A549 (cell line): ENCODE measurements around the gene PTPRN2. TPM values are rescaled to one million over a fixed set of nuclear protein-coding genes. Genes with fewer than 3 reads are reported as not detected.

Source experiments
- ATAC-seq, 2 experiments: fragments of 200-7000 bp in 1 of 2; fragments of >200 bp in 1 of 2; cut with Nextera tagmentation in 1 of 2; cut with Tn5 transposase in 1 of 2; 3 replicates each; pipeline versions ENCODE4 v1.8.0 to v1.9.1; 2018 to 2020; ENCODE audit warnings: mild to moderate bottlenecking in 1 of 2, moderate library complexity in 1 of 2
- CTCF ChIA-PET: fragments of 300-600 bp; sonication (Branson Sonifier 250); formaldehyde crosslinking; extraction: SDS; loops from one replicate; lab custom pipeline; 2021; ENCODE audit warnings: antibody characterized with exemption, inconsistent platforms; lab: Yijun Ruan, JAX
- POLR2A ChIA-PET: fragments of 350-600 bp; formaldehyde crosslinking; extraction: SDS; loops from one replicate; lab custom pipeline; 2021; ENCODE audit warnings: antibody characterized with exemption, inconsistent platforms; lab: Yijun Ruan, JAX
- DNase-seq, 2 experiments: peaks; one replicate each; pipeline versions ENCODE4 v3.0.0 to v3.0.0-alpha.2; 2011 to 2016; ENCODE audit warnings: low read depth in 1 of 2, low spot score in 1 of 2
- FAIRE-seq: peaks from 2 replicates; lab custom pipeline; 2011; peaks lifted over from hg19 to GRCh38; lab: Jason Lieb, UNC
- H3K27ac ChIP-seq, 2 experiments: fragments of >200 bp; sonication (Bioruptor Twin); formaldehyde crosslinking; 3 replicates each; pipeline ENCODE4 v1.5.1; 2016 to 2017
- H3K4me1 ChIP-seq: fragments of >200 bp; sonication (Bioruptor Twin); formaldehyde crosslinking; 3 replicates; pipeline ENCODE4 v1.6.1; 2016
- H3K4me2 ChIP-seq: fragments of >200 bp; sonication (Bioruptor Twin); formaldehyde crosslinking; 3 replicates; pipeline ENCODE4 v1.6.1; 2016
- H3K4me3 ChIP-seq: fragments of >200 bp; sonication (Bioruptor Twin); formaldehyde crosslinking; 3 replicates; pipeline ENCODE4 v1.5.1; 2016
- H3K9me3 ChIP-seq: fragments of >200 bp; sonication (Bioruptor Twin); formaldehyde crosslinking; 3 replicates; pipeline ENCODE4 v1.6.1; 2016
- CBX8 ChIP-seq: fragments of 200-600 bp; sonication (generic); IDR thresholded peaks from 2 replicates; pipeline ENCODE4 v1.6.1; 2016
- CHD2 ChIP-seq: fragments of 150-350 bp; IDR thresholded peaks from 2 replicates; pipeline ENCODE4 v1.6.1; 2014; ENCODE audit warnings: low read length; ENCODE audit not compliant: partially characterized antibody
- CTCF ChIP-seq: fragments of >200 bp; sonication (Bioruptor Twin); formaldehyde crosslinking; IDR thresholded peaks from 3 replicates; pipeline ENCODE4 v1.5.1; 2016
- EHF ChIP-seq: fragments of 250-450 bp; sonication (Bioruptor Pico); IDR thresholded peaks from 2 replicates; pipeline ENCODE4 v1.5.0; 2020; ENCODE audit warnings: mild to moderate bottlenecking
- EP300 ChIP-seq, 2 experiments: fragments of >200 bp; sonication (Bioruptor Twin); formaldehyde crosslinking; IDR thresholded peaks; 2 replicates in 1 of 2; 3 replicates in 1 of 2; pipeline ENCODE4 v1.6.1; 2016 to 2017
- FOSL2 ChIP-seq, 2 experiments: fragments of 450-650 bp in 1 of 2; fragments of >200 bp in 1 of 2; sonication (Bioruptor Twin) in 1 of 2; formaldehyde crosslinking; IDR thresholded peaks; 2 replicates each; pipeline versions ENCODE4 v1.5.0 to v1.6.1; 2016 to 2020; ENCODE audit warnings: mild to moderate bottlenecking in 1 of 2, moderate library complexity in 1 of 2
- HEYL ChIP-seq: fragments of 250-450 bp; sonication (Bioruptor Pico); IDR thresholded peaks from 2 replicates; pipeline ENCODE4 v1.8.0; 2021; ENCODE audit warnings: mild to moderate bottlenecking, moderate library complexity
- HMGXB4 ChIP-seq: fragments of 250-450 bp; sonication (Bioruptor Pico); IDR thresholded peaks from 2 replicates; pipeline ENCODE4 v1.5.0; 2021; ENCODE audit warnings: mild to moderate bottlenecking, moderate library complexity, borderline replicate concordance
- HOXA7 ChIP-seq: fragments of 250-450 bp; sonication (Bioruptor Pico); IDR thresholded peaks from 2 replicates; pipeline ENCODE4 v1.5.0; 2020; ENCODE audit warnings: mild to moderate bottlenecking, moderate library complexity
- KDM1A ChIP-seq: fragments of 200-600 bp; sonication (generic); IDR thresholded peaks from 2 replicates; pipeline ENCODE4 v1.6.1; 2016; ENCODE audit warnings: low read depth, mild to moderate bottlenecking
- MYC ChIP-seq: IDR thresholded peaks from 2 replicates; pipeline ENCODE4 v1.6.1; 2012; ENCODE audit warnings: mild to moderate bottlenecking, inconsistent platforms, low read length, improper control_type of control experiment, borderline replicate concordance
- NPAS2 ChIP-seq: fragments of 250-450 bp; sonication (Bioruptor Pico); IDR thresholded peaks from 2 replicates; pipeline ENCODE4 v1.8.0; 2022; ENCODE audit warnings: mild to moderate bottlenecking, moderate library complexity, borderline replicate concordance
- RARB ChIP-seq: fragments of 250-450 bp; sonication (Bioruptor Pico); IDR thresholded peaks from 2 replicates; pipeline ENCODE4 v1.8.0; 2021; ENCODE audit warnings: mild to moderate bottlenecking, moderate library complexity
- RNF2 ChIP-seq: fragments of 200-600 bp; sonication (generic); IDR thresholded peaks from 2 replicates; pipeline ENCODE4 v1.6.1; 2016; ENCODE audit warnings: low read depth, mild to moderate bottlenecking, antibody characterized with exemption, moderate library complexity, borderline replicate concordance
- SMC3 ChIP-seq: fragments of >200 bp; sonication (Bioruptor Twin); formaldehyde crosslinking; IDR thresholded peaks from 3 replicates; pipeline ENCODE4 v1.6.1; 2018; ENCODE audit warnings: inconsistent platforms
- TP53 ChIP-seq: fragments of 250-450 bp; sonication (Bioruptor Pico); IDR thresholded peaks from 2 replicates; pipeline ENCODE4 v1.5.0; 2021; ENCODE audit warnings: mild to moderate bottlenecking, moderate library complexity
- ZFP36 ChIP-seq: fragments of 450-650 bp; IDR thresholded peaks from 2 replicates; pipeline ENCODE4 v1.6.1; 2014; ENCODE audit warnings: borderline replicate concordance; ENCODE audit not compliant: partially characterized antibody
- ZNF302 ChIP-seq: fragments of 250-450 bp; sonication (Bioruptor Pico); IDR thresholded peaks from 2 replicates; pipeline ENCODE4 v1.9.0; 2021; ENCODE audit warnings: inconsistent platforms, mild to moderate bottlenecking, moderate library complexity
- WGBS: methylation state at CpG from one replicate; pipeline ENCODE4 v1.1.6; 2017; ENCODE audit errors: missing lambda C conversion rate; 5-methylcytosine and 5-hydroxymethylcytosine counted together
- polyA plus RNA-seq, 4 experiments: library from polyadenylated mRNA; depleted of rRNA in 3 of 4; stranded (reverse); fragments of >200 nt; fragmentation: RNase III in 1 of 4; extraction: RNeasy Plus Mini Kit Qiagen cat#74134 plus additional on column Dnase treatment in 1 of 4; gene quantifications; 2 replicates in 3 of 4; 3 replicates in 1 of 4; pipeline ENCODE4 v1.2.3, GENCODE V29; 2011 to 2017
- TF ChIP-seq, protein P1 (sequence below): fragments of 250-450 bp; sonication (Bioruptor Pico); IDR thresholded peaks from 2 replicates; pipeline ENCODE4 v1.5.0; 2020; ENCODE audit warnings: low read depth, mild to moderate bottlenecking, moderate library complexity
- TF ChIP-seq, protein P2 (sequence below): fragments of 150-350 bp; IDR thresholded peaks from 2 replicates; pipeline ENCODE4 v1.6.1; 2014; ENCODE audit warnings: low read depth, mild to moderate bottlenecking, low read length
- TF ChIP-seq, protein P3 (sequence below): fragments of 450-650 bp; IDR thresholded peaks from 2 replicates; pipeline ENCODE4 v1.6.1; 2014; ENCODE audit warnings: antibody characterized with exemption

Gene PTPRN2
- polyA plus RNA-seq, 2 of the 4 experiments (the other 2 are of a cell fraction), result 0.41 to 1.2 TPM

GRCh38 chr7:158311791-158312190 lies 275.8 kb downstream of the PTPRN2 start:
- no peak overlapping the region for H3K27ac ChIP-seq
- CTCF ChIA-PET, result no interaction called here
- no peak overlapping the region for H3K4me2 ChIP-seq
- no peak for ATAC-seq
- no peaks in the 10 kb centered on the region for H3K4me1 ChIP-seq
- no peak for FAIRE-seq
- peaks cover 7% of the 10 kb centered on the region; the same call in 1 of the 3 replicates for H3K9me3 ChIP-seq
- H3K4me3 ChIP-seq, result no peak overlapping the region
- POLR2A ChIA-PET, result no interaction called here
- WGBS, result 27% methylated on average over 10 of the region's 11 CpGs
- no peak for DNase-seq
- TF ChIP-seq SMC3 (no peak), EP300 (IDR thresholded peaks at IDR 0.05) (no peak)

DNA sequence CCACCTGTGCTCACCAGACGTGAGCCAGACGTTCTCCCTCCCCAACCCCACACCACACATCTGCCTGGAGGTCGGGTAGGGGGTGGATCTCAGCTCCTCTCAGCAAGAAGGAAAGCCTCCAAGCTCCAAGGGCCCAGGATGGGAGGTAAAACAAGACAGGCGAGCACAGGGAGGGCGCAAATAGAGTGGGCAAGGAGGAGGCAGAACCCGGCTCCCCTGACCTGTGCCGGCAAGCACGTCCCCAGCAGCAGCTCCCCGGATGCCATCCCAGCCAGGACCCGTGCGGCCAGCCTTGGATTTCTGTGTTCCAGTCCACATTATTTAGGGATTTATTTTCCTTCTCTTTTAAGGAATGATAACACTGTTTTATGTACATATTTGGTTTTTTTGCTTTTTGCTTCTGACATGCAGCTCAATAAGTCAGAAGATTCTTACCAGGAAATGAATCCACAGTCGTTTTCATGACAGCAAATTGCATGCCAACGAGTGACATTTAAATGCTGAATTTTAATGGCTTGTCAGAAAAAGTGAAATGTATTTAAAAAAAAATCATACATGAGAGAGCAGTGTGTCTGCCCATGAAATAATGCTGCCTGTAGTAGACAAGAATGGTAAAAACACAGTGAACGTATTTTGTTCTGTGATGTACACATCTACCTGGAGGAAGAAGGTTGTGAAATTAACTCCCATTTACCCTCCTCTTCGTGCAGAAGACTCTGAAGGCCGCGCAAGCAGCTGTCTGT lies 276.5 kb downstream of the PTPRN2 start:
- ChIA-PET CTCF (no interaction called here), POLR2A (no interaction called here)
- TF ChIP-seq ZFP36, result no peak
- TF ChIP-seq, protein P1, sequence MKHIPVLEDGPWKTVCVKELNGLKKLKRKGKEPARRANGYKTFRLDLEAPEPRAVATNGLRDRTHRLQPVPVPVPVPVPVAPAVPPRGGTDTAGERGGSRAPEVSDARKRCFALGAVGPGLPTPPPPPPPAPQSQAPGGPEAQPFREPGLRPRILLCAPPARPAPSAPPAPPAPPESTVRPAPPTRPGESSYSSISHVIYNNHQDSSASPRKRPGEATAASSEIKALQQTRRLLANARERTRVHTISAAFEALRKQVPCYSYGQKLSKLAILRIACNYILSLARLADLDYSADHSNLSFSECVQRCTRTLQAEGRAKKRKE (CRISPR knock-in tag), result no peak
- TF ChIP-seq TP53 (CRISPR knock-in tag), result no peak
- no peak for TF ChIP-seq CBX8
- no peak for TF ChIP-seq ZNF302 (CRISPR knock-in tag)
- no peak for TF ChIP-seq FOSL2 (IDR thresholded peaks at IDR 0.05)
- TF ChIP-seq FOSL2 (CRISPR knock-in tag; IDR thresholded peaks at IDR 0.05), result no peak
- no peak for TF ChIP-seq RNF2
- no peak for TF ChIP-seq HOXA7 (CRISPR knock-in tag)
- TF ChIP-seq KDM1A, result no peak
- no peak for TF ChIP-seq HEYL (CRISPR knock-in tag)
- TF ChIP-seq, protein P2, sequence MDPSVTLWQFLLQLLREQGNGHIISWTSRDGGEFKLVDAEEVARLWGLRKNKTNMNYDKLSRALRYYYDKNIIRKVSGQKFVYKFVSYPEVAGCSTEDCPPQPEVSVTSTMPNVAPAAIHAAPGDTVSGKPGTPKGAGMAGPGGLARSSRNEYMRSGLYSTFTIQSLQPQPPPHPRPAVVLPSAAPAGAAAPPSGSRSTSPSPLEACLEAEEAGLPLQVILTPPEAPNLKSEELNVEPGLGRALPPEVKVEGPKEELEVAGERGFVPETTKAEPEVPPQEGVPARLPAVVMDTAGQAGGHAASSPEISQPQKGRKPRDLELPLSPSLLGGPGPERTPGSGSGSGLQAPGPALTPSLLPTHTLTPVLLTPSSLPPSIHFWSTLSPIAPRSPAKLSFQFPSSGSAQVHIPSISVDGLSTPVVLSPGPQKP, result no peak
- TF ChIP-seq HMGXB4 (CRISPR knock-in tag), result no peak
- no peak for TF ChIP-seq CHD2
- TF ChIP-seq NPAS2 (CRISPR knock-in tag), result no peak
- TF ChIP-seq MYC, result no peak
- no peak for TF ChIP-seq EHF
- TF ChIP-seq RARB (CRISPR knock-in tag), result no peak
- TF ChIP-seq, protein P3, sequence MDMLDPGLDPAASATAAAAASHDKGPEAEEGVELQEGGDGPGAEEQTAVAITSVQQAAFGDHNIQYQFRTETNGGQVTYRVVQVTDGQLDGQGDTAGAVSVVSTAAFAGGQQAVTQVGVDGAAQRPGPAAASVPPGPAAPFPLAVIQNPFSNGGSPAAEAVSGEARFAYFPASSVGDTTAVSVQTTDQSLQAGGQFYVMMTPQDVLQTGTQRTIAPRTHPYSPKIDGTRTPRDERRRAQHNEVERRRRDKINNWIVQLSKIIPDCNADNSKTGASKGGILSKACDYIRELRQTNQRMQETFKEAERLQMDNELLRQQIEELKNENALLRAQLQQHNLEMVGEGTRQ, result no peak
- no peak for TF ChIP-seq CTCF
- Histone ChIP-seq H3K4me3 (no peak overlapping the region), H3K4me2 (no peak overlapping the region), H3K9me3 (peaks cover 7% of the 10 kb centered on the region; the same call in 1 of the 3 replicates), H3K27ac (no peak overlapping the region), H3K4me1 (no peaks in the 10 kb centered on the region)
- 25% methylated on average over 17 of the region's 17 CpGs for WGBS
- DNase-seq, result no peak
- ATAC-seq, result no peak
- FAIRE-seq, result no peak
